K562 (cell line): ENCODE measurements around the gene PKD1. TPM values are rescaled to one million over a fixed set of nuclear protein-coding genes. Genes with fewer than 3 reads are reported as not detected.

ENCODE experiments used
- ATAC-seq: fragments of 200-7000 bp; cut with Tn5 transposase; 3 replicates; pipeline ENCODE4 v1.9.1; 2020; ENCODE audit warnings: moderate library complexity
- BruUV-seq: library from RNA; stranded (reverse); fragments of 400-500 nt; replicated peaks from 2 replicates; lab custom pipeline; 2021; lab: Mats Ljungman, UMichigan
- CTCF ChIA-PET: fragments of 300-600 bp; formaldehyde crosslinking; extraction: SDS; loops from one replicate; lab custom pipeline; 2021; ENCODE audit warnings: low intra/inter-chr PET ratio; lab: Yijun Ruan, JAX
- POLR2A ChIA-PET: fragments of 300-600, 350-650 bp; sonication (Branson Sonifier 250); formaldehyde crosslinking; extraction: SDS; loops from one replicate; lab custom pipeline; 2021; ENCODE audit warnings: antibody characterized with exemption, inconsistent platforms; lab: Yijun Ruan, JAX
- DNase-seq, 4 experiments: peaks; one replicate each; pipeline versions ENCODE4 v3.0.0 to v3.0.0-alpha.2; 2011 to 2018; ENCODE audit warnings: low spot score in 3 of 4, mixed read lengths in 3 of 4; ENCODE audit errors: extremely low read depth in 1 of 4
- FAIRE-seq: peaks from 2 replicates; lab custom pipeline; 2011; peaks lifted over from hg19 to GRCh38; lab: Jason Lieb, UNC
- H2AFZ ChIP-seq: 2 replicates; pipeline ENCODE4 v1.6.0; 2011; ENCODE audit warnings: low read depth, low read length, control low read depth, inconsistent platforms
- H3K27ac ChIP-seq: fragments of 200-600 bp; 3 replicates; pipeline ENCODE4 v1.8.0; 2011; ENCODE audit warnings: low read depth, mild to moderate bottlenecking, control low read depth, inconsistent platforms, low read length, moderate library complexity, mixed read lengths; ENCODE audit errors: extremely low read depth
- H3K27me3 ChIP-seq, 2 experiments: fragments of 300-600 bp in 1 of 2; 2 replicates in 1 of 2; 3 replicates in 1 of 2; pipeline versions ENCODE4 v1.6.0 to v1.8.0; 2011; ENCODE audit warnings: inconsistent platforms in 2 of 2, low read length in 2 of 2, mild to moderate bottlenecking in 1 of 2, mixed read lengths in 1 of 2, moderate library complexity in 1 of 2; ENCODE audit not compliant: control insufficient read depth in 2 of 2, insufficient read depth in 2 of 2
- H3K36me3 ChIP-seq: fragments of 300-600 bp; 3 replicates; pipeline ENCODE4 v1.8.0; 2011; ENCODE audit warnings: mild to moderate bottlenecking, low read length, inconsistent platforms; ENCODE audit not compliant: control insufficient read depth, insufficient read depth
- H3K4me1 ChIP-seq, 2 experiments: fragments of 200-600 bp in 1 of 2; replicated peaks in 1 of 2; 2 replicates in 1 of 2; 3 replicates in 1 of 2; pipeline versions ENCODE4 v1.5.1 to v1.8.0; 2011; ENCODE audit warnings: inconsistent platforms in 2 of 2, low read length in 2 of 2, mild to moderate bottlenecking in 1 of 2, mixed read lengths in 1 of 2, moderate library complexity in 1 of 2; ENCODE audit not compliant: control insufficient read depth in 2 of 2, insufficient read depth in 2 of 2
- H3K4me2 ChIP-seq: 2 replicates; pipeline ENCODE4 v1.6.1; 2011; ENCODE audit warnings: low read length, control low read depth, inconsistent platforms, mixed read lengths; ENCODE audit not compliant: insufficient read depth
- H3K4me3 ChIP-seq: fragments of 200-600 bp; sonication (generic), shearing (Covaris generic); 2 replicates; pipeline ENCODE4 v1.5.1; 2016; ENCODE audit warnings: control low read depth, inconsistent platforms
- H3K79me2 ChIP-seq: fragments of 200-600 bp; 3 replicates; pipeline ENCODE4 v1.8.0; 2011; ENCODE audit warnings: low read length, inconsistent platforms; ENCODE audit not compliant: control insufficient read depth, insufficient read depth
- H3K9ac ChIP-seq, 2 experiments: 2 replicates each; pipeline versions ENCODE4 v1.6.0 to v1.6.1; 2011; ENCODE audit warnings: low read depth in 2 of 2, low read length in 2 of 2, control low read depth in 1 of 2, inconsistent platforms in 1 of 2, mild to moderate bottlenecking in 1 of 2, mixed read lengths in 1 of 2; ENCODE audit not compliant: insufficient read depth in 1 of 2
- H3K9me1 ChIP-seq: one replicate; pipeline ENCODE4 v1.6.0; 2011; ENCODE audit warnings: inconsistent platforms, mild to moderate bottlenecking, low read length, moderate library complexity; ENCODE audit not compliant: control insufficient read depth, insufficient read depth
- H3K9me3 ChIP-seq: replicated peaks from 2 replicates; pipeline ENCODE4 v1.5.1; 2011; ENCODE audit warnings: low read depth, low read length, inconsistent platforms; ENCODE audit not compliant: control insufficient read depth, insufficient read depth
- H4K20me1 ChIP-seq: replicated peaks from 2 replicates; pipeline ENCODE4 v1.6.1; 2011; ENCODE audit warnings: low read length, inconsistent platforms, mixed read lengths; ENCODE audit not compliant: control insufficient read depth, insufficient read depth
- ARID2 ChIP-seq: fragments of 450-650 bp; IDR thresholded peaks from 2 replicates; pipeline ENCODE4 v1.6.1; 2017; ENCODE audit warnings: antibody characterized with exemption, mild to moderate bottlenecking
- BRCA1 ChIP-seq, 2 experiments: fragments of 450-650 bp in 1 of 2; sonication (generic) in 1 of 2; formaldehyde crosslinking in 1 of 2; IDR thresholded peaks; 2 replicates each; pipeline versions ENCODE4 v1.5.0 to v1.6.1; 2017 to 2020; ENCODE audit warnings: mild to moderate bottlenecking in 1 of 2, missing genetic modification reagents in 1 of 2
- CTCF ChIP-seq, 3 experiments: IDR thresholded peaks in 2 of 3; conservative IDR thresholded peaks in 1 of 3; 2 replicates each; pipeline ENCODE4 v1.5.1; 2011 to 2012; ENCODE audit warnings: low read length in 3 of 3, mild to moderate bottlenecking in 3 of 3, control low read depth in 2 of 3, improper control_type of control experiment in 1 of 3, inconsistent platforms in 1 of 3, low read depth in 1 of 3, mixed read lengths in 1 of 3, moderate library complexity in 1 of 3; ENCODE audit not compliant: insufficient read depth in 2 of 3
- NFIC ChIP-seq: fragments of 450-650 bp; IDR thresholded peaks from 2 replicates; pipeline ENCODE4 v1.6.1; 2017; ENCODE audit warnings: mild to moderate bottlenecking, inconsistent platforms
- POLR2G ChIP-seq: fragments of 200-400 bp; formaldehyde crosslinking; IDR thresholded peaks from 2 replicates; pipeline ENCODE4 v1.6.1; 2017; ENCODE audit warnings: low read depth, mild to moderate bottlenecking, antibody characterized with exemption, low read length, moderate library complexity
- RAD21 ChIP-seq, 2 experiments: fragments of 250-450 bp in 1 of 2; fragments of 450-650 bp in 1 of 2; sonication (Bioruptor Pico) in 1 of 2; formaldehyde crosslinking in 1 of 2; IDR thresholded peaks in 1 of 2; conservative IDR thresholded peaks in 1 of 2; 2 replicates each; pipeline versions ENCODE4 v1.4.0 to v1.8.0; 2020 to 2022; ENCODE audit warnings: mild to moderate bottlenecking in 2 of 2, moderate library complexity in 1 of 2
- RFX5 ChIP-seq: IDR thresholded peaks from 2 replicates; pipeline ENCODE4 v1.6.1; 2011; ENCODE audit warnings: low read depth, mild to moderate bottlenecking, improper control_type of control experiment, low read length
- SNRNP70 ChIP-seq: fragments of 200-400 bp; formaldehyde crosslinking; optimal IDR thresholded peaks from 2 replicates; pipeline ENCODE3; 2017; ENCODE audit warnings: low read depth, low read length
- TARDBP ChIP-seq: fragments of 450-650 bp; IDR thresholded peaks from 2 replicates; pipeline ENCODE4 v1.6.1; 2016
- ZNF143 ChIP-seq: sonication (generic); formaldehyde crosslinking; IDR thresholded peaks from 2 replicates; pipeline ENCODE4 v1.9.0; 2022; ENCODE audit warnings: mild to moderate bottlenecking, missing genetic modification reagents
- ZNF23 ChIP-seq: fragments of 250-450 bp; sonication (Bioruptor Pico); IDR thresholded peaks from 2 replicates; pipeline ENCODE4 v1.4.0; 2020; ENCODE audit warnings: mild to moderate bottlenecking
- WGBS: fragments of 100-300 bp; shearing (Covaris generic); methylation state at CpG from one replicate; pipeline ENCODE4 v1.1.6; 2016; ENCODE audit warnings: low coverage, mixed read lengths; ENCODE audit not compliant: insufficient coverage; ENCODE audit errors: missing lambda C conversion rate; 5-methylcytosine and 5-hydroxymethylcytosine counted together
- in situ Hi-C: fragments of 300-500 bp; cut with MboI; formaldehyde crosslinking; loops from 4 replicates; pipeline ENCODE4 v1.15.0; 2018; ENCODE audit warnings: inconsistent platforms, mixed read lengths
- intact Hi-C: fragments of 100-400 bp; cut with micrococcal nuclease; formaldehyde crosslinking; loops from 2 replicates; pipeline ENCODE4 v1.14.2; 2022
- polyA plus RNA-seq, 8 experiments: library from polyadenylated mRNA; depleted of rRNA in 4 of 8; stranded (reverse) in 5 of 8; unstranded in 3 of 8; fragments of >200 nt; fragmentation: Nextera tagmentation in 2 of 8; fragmentation: Illumina TruSeq in 1 of 8; extraction: Ambion mirVana in 2 of 8; extraction: Trizol in 1 of 8; gene quantifications; 2 replicates each; pipeline versions ENCODE4 v1.2.1 to v1.2.3, GENCODE V29; 2011 to 2014; ENCODE audit warnings: inconsistent platforms in 1 of 8, missing spikeins in 1 of 8
- total RNA-seq, 7 experiments: library from RNA; depleted of rRNA in 6 of 7; stranded (reverse); fragments of >200 nt in 6 of 7; fragmentation: Illumina TruSeq in 2 of 7; extraction: Trizol in 2 of 7; gene quantifications; 2 replicates each; pipeline versions ENCODE4 v1.2.1 to v1.2.3, GENCODE V29; 2011 to 2021; ENCODE audit warnings: low replicate concordance in 1 of 7

The PKD1 gene
- total and polyA plus RNA-seq, 9 of the 15 experiments (the other 6 are each of a cell fraction or from before 2014, with no cell fraction given), result 0.23 to 93.5 (median 12.6) TPM

- DNase-seq (peak in 1 of 4 experiments; percentile 15), ATAC-seq (peak; percentile 41), FAIRE-seq (no peak)
- peaks cover 0 to 49% of the 10 kb centered on the region in 2 experiments; a peak in 2 of 5 replicates for H3K4me1 ChIP-seq
- no peaks in the 10 kb centered on the region for H3K79me2 ChIP-seq
- in situ Hi-C loops, result no loop called here
- WGBS, result 73% methylated on average over 14 of the region's 15 CpGs
- H4K20me1 ChIP-seq, result peaks cover 4% of the 10 kb centered on the region; the same call in 1 of the 2 replicates
- TF ChIP-seq ARID2 (no peak), RAD21 (CRISPR knock-in tag; conservative IDR thresholded peaks at IDR 0.05 in 1 of 2, IDR thresholded peaks at IDR 0.05 in 1 of 2) (0 out of 4 replicates have a peak, but pooled peaks of 1 of the 2 experiments have one; percentile 6), SNRNP70 (no peak), BRCA1 (IDR thresholded peaks at IDR 0.05) (no peak), BRCA1 (CRISPR knock-in tag; IDR thresholded peaks at IDR 0.05) (no peak), RFX5 (no peak), POLR2G (peak; percentile 11; the same call in 1 of the 2 replicates), ZNF143 (CRISPR knock-in tag) (no peak), TARDBP (no peak), CTCF (IDR thresholded peaks at IDR 0.05 in 2 of 3, conservative IDR thresholded peaks at IDR 0.05 in 1 of 3; ENCODE audit: insufficient read depth in 2 of 3, low read depth in 1 of 3, low read length in 3 of 3) (peak in 1 of 3 experiments; percentile 30; a peak in 2 of 6 replicates), NFIC (no peak), ZNF23 (CRISPR knock-in tag) (no peak)
- no peaks in the 10 kb centered on the region for H3K9me1 ChIP-seq
- H3K4me3 ChIP-seq, result no peak overlapping the region
- H3K27ac ChIP-seq, result no peak overlapping the region
- no TSS peak for BruUV-seq
- ChIA-PET POLR2A (interaction anchor here (1.3 kb wide), 1 partner anchor 8 kb away, joined by 6 read pairs; the partner anchor contains the start of genes NTHL1 and TSC2), CTCF (interaction anchor here (0.7 kb wide), 1 partner anchor 191 kb away, joined by 4 read pairs; no protein-coding TSS in a partner anchor)
- peaks cover 41% of the 10 kb centered on the region; the same call in 1 of the 3 replicates for H3K36me3 ChIP-seq
- no peaks in the 10 kb centered on the region for H3K27me3 ChIP-seq
- no peak overlapping the region for H3K4me2 ChIP-seq
- no peak overlapping the region for H2AFZ ChIP-seq
- intact Hi-C loops, result no loop called here
- peak overlapping the region in 1 of 2 experiments; percentile 11; a peak in 1 of 4 replicates for H3K9ac ChIP-seq
- no peaks in the 10 kb centered on the region for H3K9me3 ChIP-seq
These were observed 79.6 kb downstream of the PKD1 start for GRCh38 chr16:2056077-2056476.
